AG04449 (cell line): ENCODE results near the gene DOCK3.

Experiments used
- CTCF ChIA-PET: fragments of 350-600 bp; formaldehyde crosslinking; extraction: SDS; loops from one replicate; lab custom pipeline; 2021; ENCODE audit warnings: antibody characterized with exemption; lab: Yijun Ruan, JAX
- POLR2A ChIA-PET: fragments of 400-600, 350-600 bp; formaldehyde crosslinking; extraction: SDS; loops from one replicate; lab custom pipeline; 2020; ENCODE audit warnings: antibody characterized with exemption, inconsistent platforms; lab: Yijun Ruan, JAX
- DNase-seq: peaks from one replicate; pipeline ENCODE4 v3.0.0-alpha.2; 2010; ENCODE audit warnings: low read depth, low spot score
- H3K4me3 ChIP-seq: 2 replicates; pipeline ENCODE4 v1.5.1; 2011; ENCODE audit warnings: low read depth, mild to moderate bottlenecking, control low read depth, low read length
- CTCF ChIP-seq: IDR thresholded peaks from one replicate; pipeline ENCODE4 v1.5.1; 2011; ENCODE audit warnings: mild to moderate bottlenecking, moderate library complexity, low read length, control low read depth, inconsistent platforms; ENCODE audit not compliant: insufficient read depth; ENCODE audit errors: missing control alignments

The DOCK3 gene

GRCh38 chr3:51328206-51328605, 653.5 kb downstream of the DOCK3 start:
- ChIA-PET CTCF (no interaction called here), POLR2A (no interaction called here)
- no peak overlapping the region for H3K4me3 ChIP-seq
- DNase-seq, result no peak
- no peak for TF ChIP-seq CTCF

GRCh38 chr3:51330046-51330445, 655.3 kb downstream of the DOCK3 start:
- H3K4me3 ChIP-seq, result no peak overlapping the region
- no peak for TF ChIP-seq CTCF
- no peak for DNase-seq
- CTCF ChIA-PET, result interaction anchor here (0.7 to 0.9 kb wide), 3 partner anchors 8 to 230 kb away, joined by 3 read pairs; no protein-coding TSS in a partner anchor
- POLR2A ChIA-PET, result no interaction called here

GRCh38 chr3:51332156-51332555, 657.4 kb downstream of the DOCK3 start:
- H3K4me3 ChIP-seq, result no peak overlapping the region
- DNase-seq, result no peak
- CTCF ChIA-PET, result interaction anchor here (0.9 kb wide), 1 partner anchor 11 kb away, joined by 3 read pairs; no protein-coding TSS in a partner anchor
- TF ChIP-seq CTCF, result no peak
- POLR2A ChIA-PET, result interaction anchor here (0.7 kb wide), 1 partner anchor 9 kb away, joined by 4 read pairs; no protein-coding TSS in a partner anchor

GRCh38 chr3:51333021-51333420, 658.3 kb downstream of the DOCK3 start:
- ChIA-PET CTCF (no interaction called here), POLR2A (no interaction called here)
- no peak for TF ChIP-seq CTCF
- DNase-seq, result no peak
- no peak overlapping the region for H3K4me3 ChIP-seq

GRCh38 chr3:51336261-51336660, 661.5 kb downstream of the DOCK3 start:
- no peak for DNase-seq
- H3K4me3 ChIP-seq, result no peak overlapping the region
- POLR2A ChIA-PET, result no interaction called here
- TF ChIP-seq CTCF, result no peak
- CTCF ChIA-PET, result interaction anchor here (1.1 kb wide), 1 partner anchor 25 kb away, joined by 3 read pairs; no protein-coding TSS in a partner anchor

GRCh38 chr3:51337666-51338065, 662.9 kb downstream of the DOCK3 start:
- DNase-seq, result no peak
- ChIA-PET POLR2A (no interaction called here), CTCF (interaction anchor here (1.0 to 1.4 kb wide), 3 partner anchors 8 to 35 kb away, joined by 3 to 5 read pairs (median 3); no protein-coding TSS in a partner anchor)
- no peak overlapping the region for H3K4me3 ChIP-seq
- no peak for TF ChIP-seq CTCF
